SK-N-MC (cell line): Measurements from ENCODE around the gene MADD.

ENCODE experiments used
- DNase-seq: peaks from one replicate; pipeline ENCODE4 v3.0.0-alpha.2; 2011; ENCODE audit warnings: low read depth, low spot score
- H3K27ac ChIP-seq: fragments of 200-600 bp; sonication (generic); 2 replicates; pipeline ENCODE4 v1.5.1; 2016; ENCODE audit warnings: mixed run types
- H3K36me3 ChIP-seq: fragments of 200-600 bp; sonication (generic); 2 replicates; pipeline ENCODE4 v1.6.1; 2017; ENCODE audit warnings: antibody characterized with exemption, low read length, mixed read lengths; ENCODE audit not compliant: insufficient read depth
- H3K4me3 ChIP-seq: fragments of 200-600 bp; sonication (generic); 2 replicates; pipeline ENCODE4 v1.5.1; 2016
- H3K9ac ChIP-seq: fragments of 200-600 bp; sonication (generic); 2 replicates; pipeline ENCODE4 v1.8.0; 2017; ENCODE audit warnings: mixed run types, mixed read lengths; ENCODE audit not compliant: insufficient read length
- H3K9me3 ChIP-seq: fragments of 200-600 bp; sonication (generic); 2 replicates; pipeline ENCODE4 v1.6.1; 2017; ENCODE audit warnings: low read depth, mild to moderate bottlenecking, antibody characterized with exemption, low read length, moderate library complexity, mixed read lengths
- EZH2 ChIP-seq: fragments of 200-600 bp; sonication (generic); IDR thresholded peaks from one replicate; pipeline ENCODE4 v1.6.1; 2017; ENCODE audit warnings: antibody characterized with exemption
- FOXP2 ChIP-seq: optimal IDR thresholded peaks from 2 replicates; pipeline ENCODE3; 2011; ENCODE audit warnings: mild to moderate bottlenecking, moderate library complexity; ENCODE audit not compliant: insufficient read depth; ENCODE audit errors: extremely low read length, control extremely low read depth
- POLR2AphosphoS5 ChIP-seq: IDR thresholded peaks from 2 replicates; pipeline ENCODE4 v1.6.1; 2012; ENCODE audit warnings: mild to moderate bottlenecking, low read depth, low read length, borderline replicate concordance

MADD gene

DNA sequence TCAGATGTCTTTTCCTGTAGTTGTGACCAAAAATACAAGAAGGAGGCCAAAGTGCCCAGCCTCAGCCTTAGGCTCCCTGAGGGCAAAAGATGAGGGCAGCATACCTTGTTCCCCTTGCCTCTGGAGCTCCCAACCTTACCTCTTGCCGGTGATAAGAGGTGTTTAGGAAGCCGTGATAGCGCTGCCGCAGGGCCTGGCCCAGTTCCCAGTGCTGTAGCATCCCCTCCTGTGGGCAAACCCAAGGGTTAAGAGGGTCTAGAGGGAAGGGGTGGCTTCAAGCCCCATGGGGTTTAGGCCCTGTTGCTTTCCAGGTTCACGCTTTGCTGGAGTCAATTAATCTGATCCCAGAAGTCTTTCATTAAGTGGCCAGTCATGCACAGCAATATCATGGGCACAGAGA lies 22.4 kb upstream of the MADD start:
- Histone ChIP-seq H3K36me3 (peaks cover 17% of the 10 kb centered on the region; the same call in 1 of the 2 replicates), H3K27ac (no peak overlapping the region), H3K4me3 (peak overlapping the region; percentile 96), H3K9ac (no peak overlapping the region), H3K9me3 (no peaks in the 10 kb centered on the region)
- no peak for TF ChIP-seq EZH2
- TF ChIP-seq POLR2AphosphoS5 = no peak
- TF ChIP-seq FOXP2 = no peak
- DNase-seq = no peak

DNA sequence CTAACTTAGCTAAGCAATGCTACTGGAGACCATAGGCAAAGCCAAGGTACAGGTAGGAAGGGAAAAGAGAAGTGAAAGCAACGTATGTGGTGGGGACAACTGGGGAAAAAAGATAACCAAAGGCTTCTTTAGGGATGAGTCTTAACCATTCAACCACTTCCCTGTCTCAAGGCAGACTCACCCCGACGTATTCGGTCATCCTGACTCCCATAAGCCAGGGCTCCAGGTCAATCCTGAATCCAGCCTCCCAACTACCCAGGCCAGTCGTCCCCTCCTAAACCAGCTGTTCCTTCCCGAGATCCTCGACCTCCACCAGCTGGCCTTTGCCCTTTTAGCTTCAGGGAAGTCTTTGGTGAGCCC lies 21.6 kb upstream of the MADD start:
- Histone ChIP-seq H3K9ac (peak overlapping the region; percentile 94), H3K36me3 (peaks cover 10% of the 10 kb centered on the region; the same call in 1 of the 2 replicates), H3K4me3 (peak overlapping the region; percentile 96), H3K27ac (peak overlapping the region; percentile 89), H3K9me3 (no peaks in the 10 kb centered on the region)
- no peak for TF ChIP-seq FOXP2
- no peak for TF ChIP-seq EZH2
- TF ChIP-seq POLR2AphosphoS5 = no peak
- no peak for DNase-seq

DNA sequence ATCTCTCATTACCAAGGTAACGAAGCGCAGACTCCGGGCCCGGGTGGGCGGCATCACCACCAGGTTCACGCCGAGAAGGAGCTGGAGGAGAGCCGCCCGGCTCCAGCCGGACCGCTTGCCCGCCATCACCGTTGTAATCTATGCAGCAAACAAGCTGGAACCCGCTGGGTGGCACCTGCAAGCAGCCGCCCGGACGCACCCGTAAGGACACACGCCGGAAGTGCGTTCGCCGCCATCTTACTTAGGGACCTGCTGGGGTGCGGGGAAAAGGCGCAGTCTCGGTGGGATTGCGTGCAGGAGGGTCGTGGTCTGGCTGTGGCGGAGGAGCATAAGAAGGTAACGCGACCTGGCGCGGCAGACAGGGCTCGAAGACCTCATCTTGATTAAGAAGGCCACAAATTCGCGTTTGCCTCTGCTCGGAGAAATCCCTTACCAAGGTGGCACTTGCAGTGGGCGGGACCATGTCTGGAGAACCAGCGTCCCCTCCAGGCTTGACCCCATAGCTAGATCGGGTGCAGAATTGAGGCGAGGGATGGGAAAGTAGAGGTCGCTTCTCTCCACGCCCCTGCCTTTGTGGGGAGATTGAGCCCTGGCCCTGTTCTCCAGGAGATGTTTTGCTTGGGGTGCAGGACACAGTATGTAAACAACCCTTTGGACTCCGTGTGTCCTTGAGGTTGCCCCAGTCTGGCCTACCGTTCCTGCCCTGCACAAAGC lies 21.1 kb upstream of the MADD start, which contains the start of gene ACP2:
Gene ACP2, minus strand, starts transcription at position 151 of the 714 bp plus-strand sequence. Its CDS starts 25 bp downstream, at position 126.
- H3K36me3 ChIP-seq = peaks cover 7% of the 10 kb centered on the region; the same call in 1 of the 2 replicates
- H3K9ac ChIP-seq = peak within 1 kb of the TSS; percentile 94
- peak; percentile 56 for DNase-seq
- H3K27ac ChIP-seq = peak within 1 kb of the TSS; percentile 89
- no peaks in the 10 kb centered on the region for H3K9me3 ChIP-seq
- no peak for TF ChIP-seq FOXP2
- TF ChIP-seq EZH2 = no peak
- TF ChIP-seq POLR2AphosphoS5 = peak; percentile 94
- peak within 1 kb of the TSS; percentile 96 for H3K4me3 ChIP-seq

DNA sequence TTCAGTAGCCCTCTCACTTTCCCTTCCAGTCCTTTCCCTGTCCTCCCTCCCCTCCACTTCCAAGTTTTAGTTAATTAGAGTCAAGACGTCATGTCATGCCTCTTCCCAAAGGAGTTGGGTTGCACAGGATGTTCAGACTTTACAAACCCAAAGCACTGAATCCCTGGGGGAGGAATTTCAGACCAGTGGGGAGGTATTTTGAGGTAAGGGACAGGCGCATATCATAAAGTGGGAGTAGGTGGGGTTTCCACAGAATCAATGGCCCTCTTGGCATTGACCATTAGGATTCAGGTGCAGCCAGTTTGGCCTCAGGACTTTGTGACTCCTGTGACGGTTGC lies 20.6 kb upstream of the MADD start:
- TF ChIP-seq POLR2AphosphoS5 (no peak), FOXP2 (no peak), EZH2 (no peak)

DNA sequence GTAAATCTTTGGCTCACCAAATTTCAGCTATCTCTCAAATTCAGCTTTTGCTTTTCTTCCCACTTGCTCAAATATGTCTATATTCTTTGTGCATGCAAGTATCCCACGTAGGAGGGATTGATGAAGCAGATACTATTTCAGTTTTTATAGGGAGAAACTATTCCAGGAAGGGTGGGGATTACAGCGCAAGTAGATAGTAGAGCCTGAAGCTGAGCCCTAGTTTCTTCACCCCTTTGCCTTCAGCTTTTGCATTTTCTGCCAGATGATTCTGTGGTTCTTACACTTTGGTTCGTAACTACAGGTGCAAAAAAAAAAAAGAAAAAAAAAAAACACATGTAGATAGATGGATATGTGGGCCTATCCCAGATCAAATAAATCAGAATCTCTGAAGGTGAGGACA lies 18.2 kb upstream of the MADD start:
- Histone ChIP-seq H3K9ac (no peak overlapping the region), H3K36me3 (peaks cover 3% of the 10 kb centered on the region; the same call in 1 of the 2 replicates), H3K4me3 (no peak overlapping the region), H3K27ac (no peak overlapping the region), H3K9me3 (no peaks in the 10 kb centered on the region)
- DNase-seq = no peak
- TF ChIP-seq EZH2 (no peak), POLR2AphosphoS5 (no peak), FOXP2 (no peak)

More for the DNA sequence above, 20.6 kb upstream of the MADD start:
- Histone ChIP-seq H3K27ac (peak overlapping the region; percentile 89; the same call in 1 of the 2 replicates), H3K9me3 (no peaks in the 10 kb centered on the region), H3K4me3 (peak overlapping the region; percentile 96), H3K9ac (peak overlapping the region; percentile 94), H3K36me3 (peaks cover 7% of the 10 kb centered on the region; the same call in 1 of the 2 replicates)
- no peak for DNase-seq

DNA sequence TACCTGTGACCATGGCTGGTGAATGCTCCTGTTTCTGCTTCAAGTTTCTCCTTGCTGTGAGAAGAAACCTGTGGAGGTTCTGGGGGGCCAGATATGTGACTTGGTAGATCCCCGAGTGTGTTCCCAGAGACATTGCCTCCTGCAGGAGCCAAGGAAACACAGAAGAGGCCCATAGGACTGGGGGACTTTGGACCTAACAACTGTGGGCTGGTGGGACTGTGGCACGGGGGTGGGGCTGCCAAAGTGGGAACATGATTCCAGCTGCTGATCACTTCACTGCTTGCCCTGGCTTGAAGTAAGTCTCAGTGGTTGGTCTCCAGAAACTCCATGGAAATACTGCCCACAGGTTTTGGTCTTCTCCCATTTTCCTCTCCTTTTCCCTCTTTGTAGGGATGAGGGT lies 16.3 kb upstream of the MADD start:
- Histone ChIP-seq H3K36me3 (no peaks in the 10 kb centered on the region), H3K9ac (no peak overlapping the region), H3K9me3 (no peaks in the 10 kb centered on the region), H3K27ac (no peak overlapping the region), H3K4me3 (no peak overlapping the region)
- no peak for DNase-seq
- no peak for TF ChIP-seq POLR2AphosphoS5
- no peak for TF ChIP-seq FOXP2
- TF ChIP-seq EZH2 = no peak

DNA sequence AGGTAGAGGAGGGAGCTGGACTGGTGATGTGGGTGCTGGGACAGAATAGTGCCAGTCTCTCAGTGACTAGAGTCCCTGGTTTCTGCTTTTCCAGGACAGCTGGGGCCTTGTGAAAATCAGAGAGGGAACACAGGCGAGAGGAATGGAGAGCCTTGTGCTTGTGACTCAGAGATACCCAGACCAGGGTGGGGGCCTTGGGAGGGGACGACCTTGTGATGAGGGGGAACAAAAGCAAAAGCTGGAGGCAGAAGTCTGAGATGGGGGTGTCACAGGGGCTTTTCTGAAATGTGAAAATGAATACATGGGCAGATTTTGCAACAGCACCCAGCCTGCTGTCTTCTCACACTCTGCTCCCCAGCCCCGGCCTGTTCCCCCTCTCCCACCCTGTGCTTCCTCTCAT lies 15.5 kb upstream of the MADD start:
- H3K9me3 ChIP-seq = no peaks in the 10 kb centered on the region
- H3K4me3 ChIP-seq = no peak overlapping the region
- TF ChIP-seq EZH2 (no peak), POLR2AphosphoS5 (no peak), FOXP2 (no peak)
- H3K9ac ChIP-seq = no peak overlapping the region
- no peak overlapping the region for H3K27ac ChIP-seq
- DNase-seq = no peak
- H3K36me3 ChIP-seq = no peaks in the 10 kb centered on the region

DNA sequence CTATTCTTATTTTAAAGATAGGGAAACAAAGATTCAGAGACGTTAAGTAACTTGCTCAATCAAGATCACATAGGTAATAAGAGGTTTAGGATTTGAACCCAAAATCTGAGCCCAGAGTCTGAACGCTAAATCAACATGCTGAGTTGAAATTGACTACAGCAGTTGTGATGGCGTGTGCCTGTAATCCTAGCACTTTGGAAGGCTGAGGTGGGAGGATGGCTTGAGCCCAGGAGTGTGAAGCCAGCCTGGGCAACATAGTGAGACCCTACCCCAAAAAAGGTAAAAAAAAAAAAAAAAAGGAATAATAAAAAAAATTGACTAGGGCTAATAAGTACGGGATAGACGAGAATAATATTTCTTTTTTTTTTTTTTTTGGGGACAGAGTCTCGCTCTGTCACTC lies 13.6 kb upstream of the MADD start:
- no peak for TF ChIP-seq EZH2
- no peak for TF ChIP-seq FOXP2
- no peak for TF ChIP-seq POLR2AphosphoS5
- no peak overlapping the region for H3K9ac ChIP-seq
- no peak overlapping the region for H3K27ac ChIP-seq
- no peak overlapping the region for H3K4me3 ChIP-seq
- no peaks in the 10 kb centered on the region for H3K9me3 ChIP-seq
- H3K36me3 ChIP-seq = no peaks in the 10 kb centered on the region
- no peak for DNase-seq

DNA sequence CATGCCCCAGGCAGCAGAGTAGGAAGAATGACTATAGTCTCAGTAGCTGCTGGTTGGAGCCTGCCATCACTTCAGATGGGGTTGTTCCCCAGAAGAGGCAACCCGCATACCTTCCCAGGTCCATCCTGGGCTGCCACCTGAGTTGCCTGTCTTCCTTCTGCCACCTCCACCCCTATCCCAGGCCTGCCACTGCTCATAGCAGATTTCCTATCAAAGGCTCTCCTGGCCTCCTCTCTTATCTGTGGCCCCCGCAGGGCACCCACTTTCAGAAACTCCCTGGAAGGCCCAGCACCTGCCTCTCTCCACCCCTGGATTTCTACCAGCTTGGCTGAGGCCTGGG lies 12.8 kb upstream of the MADD start:
- H3K4me3 ChIP-seq = peak overlapping the region; percentile 5; the same call in 1 of the 2 replicates
- DNase-seq = no peak
- H3K27ac ChIP-seq = peak overlapping the region; percentile 51
- no peaks in the 10 kb centered on the region for H3K36me3 ChIP-seq
- no peaks in the 10 kb centered on the region for H3K9me3 ChIP-seq
- H3K9ac ChIP-seq = peak overlapping the region; percentile 60
- no peak for TF ChIP-seq EZH2
- no peak for TF ChIP-seq POLR2AphosphoS5
- no peak for TF ChIP-seq FOXP2
